Measurements from ENCODE around the gene RILPL1. TPM values are rescaled to one million over a fixed set of nuclear protein-coding genes. Genes with fewer than 3 reads are reported as not detected.
"Not testable (repeated sequence)": the region's sequence is repeated elsewhere in the genome, so short reads cannot be mapped to it uniquely, and the experiment has no call there.

Gene RILPL1
- total RNA-seq, 8 experiments from 2014 or later: 7.4 to 23.2 (median 13.0) TPM

GRCh38 chr12:123465084-123465483 lies 68.4 kb downstream of the RILPL1 start:
- Histone ChIP-seq H3K4me1 (replicated peaks in 1 of 2) (no peaks in the 10 kb centered on the region), H3K27ac (no peak overlapping the region), H3K4me3 (no peak overlapping the region)
- ATAC-seq (replicated peaks in 6 of 8): no peak
- WGBS, 10 experiments: 42 to 100% (median 80%) methylated on average over 1 to 4 of the region's 4 CpGs; no CpG with 5 or more reads in 3 of the 10 experiments
- in situ Hi-C loops (cut with MboI; ENCODE audit: low pct_unique_long_range_greater_than_20kb in 2 of 9, low sequenced_read_pairs in 9 of 9, unreplicated experiment in 9 of 9): no loop called here

GRCh38 chr12:123463174-123463573 lies 70.3 kb downstream of the RILPL1 start:
- H3K4me1 ChIP-seq (replicated peaks in 1 of 2); ATAC-seq (replicated peaks in 6 of 8); H3K27ac ChIP-seq; in situ Hi-C loops (cut with MboI; ENCODE audit: low pct_unique_long_range_greater_than_20kb in 2 of 9, low sequenced_read_pairs in 9 of 9, unreplicated experiment in 9 of 9); H3K4me3 ChIP-seq: not testable (repeated sequence)
- 90 to 100% (median 96%) methylated on average over 1 to 7 of the region's 11 CpGs; no CpG with 5 or more reads in 2 of the 10 experiments for WGBS, 10 experiments

- ATAC-seq (replicated peaks in 6 of 8): peak; percentile 78 to 92 (median 86)
- H3K4me3 ChIP-seq: peak within 1 kb of the TSS; percentile 58 to 91 (median 79)
- in situ Hi-C loops (cut with MboI; ENCODE audit: low pct_unique_long_range_greater_than_20kb in 2 of 9, low sequenced_read_pairs in 9 of 9, unreplicated experiment in 9 of 9): no loop called here
- H3K27ac ChIP-seq: peak within 1 kb of the TSS; percentile 98 to 99
- peaks cover 3 to 7% of the 10 kb centered on the region in 2 donors for H3K4me1 ChIP-seq (replicated peaks in 1 of 2)
- 0 to 3% (median 0%) methylated on average over 3 to 35 of the region's 48 CpGs for WGBS, 10 experiments
These were observed 75.3 kb downstream of the RILPL1 start, which contains the start of gene SNRNP35 for GRCh38 chr12:123457980-123458779. TSS of gene SNRNP35 (plus strand) at chr12:123458139. CDS start at chr12:123465541, 7,402 bp downstream.

DNA sequence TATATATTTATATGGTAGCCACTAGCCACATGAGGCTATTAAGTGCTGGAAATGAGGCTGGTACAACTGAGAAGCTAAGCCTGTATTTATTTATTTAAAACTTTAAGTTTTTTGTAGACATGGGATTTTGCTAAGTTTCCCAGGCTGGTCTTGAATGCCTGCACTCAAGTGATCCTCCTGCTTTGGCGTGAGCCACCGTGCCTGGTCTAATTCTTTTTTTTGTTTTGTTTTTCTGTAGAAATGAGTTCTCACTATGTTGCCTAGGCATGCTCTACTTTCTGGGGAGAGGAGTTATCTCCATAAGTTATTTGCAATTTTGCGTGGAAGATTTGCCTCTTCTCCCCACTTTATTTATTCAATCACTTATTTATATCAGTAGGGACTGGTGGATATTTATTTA lies 80.4 kb downstream of the RILPL1 start:
- in situ Hi-C loops (cut with MboI; ENCODE audit: low pct_unique_long_range_greater_than_20kb in 2 of 9, low sequenced_read_pairs in 9 of 9, unreplicated experiment in 9 of 9): no loop called here
- 0 to 92% (median 76%) methylated on average over 1 to 3 of the region's 3 CpGs; no CpG with 5 or more reads in 1 of the 10 experiments for WGBS, 10 experiments
- H3K27ac ChIP-seq: no peak overlapping the region
- no peaks in the 10 kb centered on the region for H3K4me1 ChIP-seq (replicated peaks in 1 of 2)
- no peak for ATAC-seq (replicated peaks in 6 of 8)
- H3K4me3 ChIP-seq: no peak overlapping the region

DNA sequence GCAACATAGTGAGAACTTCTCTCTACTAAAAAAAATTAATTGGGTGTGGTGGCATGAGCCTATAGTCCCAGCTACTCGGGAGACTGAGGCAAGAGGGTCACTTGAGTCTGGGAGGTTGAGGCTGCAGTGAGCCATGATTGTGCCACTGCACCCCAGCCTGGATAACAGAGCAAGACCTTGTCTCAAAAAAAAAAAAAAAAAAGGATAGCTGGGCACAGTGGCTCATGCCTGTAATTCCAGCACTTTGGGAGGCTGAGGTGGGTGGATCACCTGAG lies 81.3 kb downstream of the RILPL1 start:
- H3K4me1 ChIP-seq (replicated peaks in 1 of 2); H3K4me3 ChIP-seq; ATAC-seq (replicated peaks in 6 of 8); H3K27ac ChIP-seq; in situ Hi-C loops (cut with MboI; ENCODE audit: low pct_unique_long_range_greater_than_20kb in 2 of 9, low sequenced_read_pairs in 9 of 9, unreplicated experiment in 9 of 9): not testable (repeated sequence)
- 0 to 80% (median 33%) methylated on average over 1 of the region's 1 CpG; no CpG with 5 or more reads in 6 of the 10 experiments for WGBS, 10 experiments

DNA sequence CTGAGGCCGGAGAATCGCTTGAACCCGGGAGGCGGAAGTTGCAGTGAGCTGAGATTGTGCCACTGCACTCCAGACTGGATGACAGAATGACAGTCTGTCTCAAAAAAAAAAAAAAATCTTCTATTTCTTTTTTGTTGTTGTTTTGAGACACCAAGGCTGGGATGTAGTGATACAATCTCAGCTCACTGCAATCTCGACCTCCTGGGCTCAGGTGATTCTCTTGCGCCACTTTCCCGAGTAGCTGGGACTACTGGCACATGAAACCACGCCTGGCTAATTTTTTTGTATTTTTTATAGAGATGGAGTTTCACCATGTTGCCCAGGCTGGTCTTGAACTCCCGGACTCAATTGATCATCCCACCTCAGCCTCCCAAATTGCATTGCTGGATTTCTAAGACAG lies 82.9 kb downstream of the RILPL1 start:
- 57 to 100% (median 92%) methylated on average over 4 to 9 of the region's 9 CpGs; no CpG with 5 or more reads in 4 of the 10 experiments for WGBS, 10 experiments
- H3K27ac ChIP-seq: no peak overlapping the region
- H3K4me3 ChIP-seq: no peak overlapping the region
- in situ Hi-C loops (cut with MboI; ENCODE audit: low pct_unique_long_range_greater_than_20kb in 2 of 9, low sequenced_read_pairs in 9 of 9, unreplicated experiment in 9 of 9): no loop called here
- no peaks in the 10 kb centered on the region for H3K4me1 ChIP-seq (replicated peaks in 1 of 2)
- ATAC-seq (replicated peaks in 6 of 8): no peak

GRCh38 chr12:123449856-123450255 lies 83.7 kb downstream of the RILPL1 start:
- peak in 1 of 8 experiments; percentile 7 for ATAC-seq (replicated peaks in 6 of 8)
- in situ Hi-C loops (cut with MboI; ENCODE audit: low pct_unique_long_range_greater_than_20kb in 2 of 9, low sequenced_read_pairs in 9 of 9, unreplicated experiment in 9 of 9): no loop called here
- Histone ChIP-seq H3K4me3 (no peak overlapping the region), H3K27ac (no peak overlapping the region), H3K4me1 (replicated peaks in 1 of 2) (no peaks in the 10 kb centered on the region)
- 0 to 100% (median 83%) methylated on average over 1 to 4 of the region's 4 CpGs for WGBS, 10 experiments

DNA sequence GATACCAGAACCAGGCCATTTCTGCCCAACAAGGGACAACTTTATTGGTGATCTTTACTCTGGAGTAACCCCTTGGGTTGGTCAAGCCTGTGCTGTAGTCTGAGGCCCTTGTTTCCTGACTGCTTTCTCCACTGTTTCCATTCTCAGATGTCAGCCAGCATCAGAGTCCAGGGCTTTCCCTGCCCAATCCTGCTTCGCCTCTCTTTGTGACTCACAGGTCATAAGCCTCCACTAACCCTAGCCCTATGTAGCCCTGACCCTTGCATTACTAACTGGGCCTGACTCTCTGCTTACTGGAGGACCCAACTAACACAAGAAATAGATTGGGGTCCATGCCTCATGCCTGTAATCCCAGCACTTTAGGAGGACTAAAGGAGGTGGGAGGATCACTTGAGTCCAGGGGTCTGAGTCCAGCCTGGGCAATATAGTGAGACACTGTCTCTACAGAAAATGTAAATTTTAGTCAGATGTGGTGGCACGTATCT lies 84.2 kb downstream of the RILPL1 start:
- no peak overlapping the region for H3K4me3 ChIP-seq
- no peak overlapping the region for H3K27ac ChIP-seq
- no peaks in the 10 kb centered on the region for H3K4me1 ChIP-seq (replicated peaks in 1 of 2)
- no peak for ATAC-seq (replicated peaks in 6 of 8)
- in situ Hi-C loops (cut with MboI; ENCODE audit: low pct_unique_long_range_greater_than_20kb in 2 of 9, low sequenced_read_pairs in 9 of 9, unreplicated experiment in 9 of 9): no loop called here
- WGBS, 10 experiments: 25 to 100% (median 75%) methylated on average over 1 to 2 of the region's 2 CpGs; no CpG with 5 or more reads in 4 of the 10 experiments

GRCh38 chr12:123446333-123446713 lies 87.2 kb downstream of the RILPL1 start:
- Histone ChIP-seq H3K4me3 (no peak overlapping the region), H3K27ac (no peak overlapping the region), H3K4me1 (replicated peaks in 1 of 2) (no peaks in the 10 kb centered on the region)
- 0 to 80% (median 63%) methylated on average over 1 to 4 of the region's 4 CpGs; no CpG with 5 or more reads in 2 of the 10 experiments for WGBS, 10 experiments
- ATAC-seq (replicated peaks in 6 of 8): no peak
- in situ Hi-C loops (cut with MboI; ENCODE audit: low pct_unique_long_range_greater_than_20kb in 2 of 9, low sequenced_read_pairs in 9 of 9, unreplicated experiment in 9 of 9): no loop called here

GRCh38 chr12:123445388-123446332 lies 87.9 kb downstream of the RILPL1 start:
- peak in 5 of 8 experiments; percentile 19 to 91 (median 84) for ATAC-seq (replicated peaks in 6 of 8)

GRCh38 chr12:123444092-123445026 lies 89.2 kb downstream of the RILPL1 start:
- Histone ChIP-seq H3K4me3 (no peak overlapping the region), H3K4me1 (replicated peaks in 1 of 2) (no peaks in the 10 kb centered on the region), H3K27ac (no peak overlapping the region)
- in situ Hi-C loops (cut with MboI; ENCODE audit: low pct_unique_long_range_greater_than_20kb in 2 of 9, low sequenced_read_pairs in 9 of 9, unreplicated experiment in 9 of 9): no loop called here
- WGBS, 10 experiments: 16 to 100% (median 86%) methylated on average over 1 to 5 of the region's 8 CpGs
- peak in 1 of 8 experiments; percentile 43 for ATAC-seq (replicated peaks in 6 of 8)

More at GRCh38 chr12:123445388-123446332, 87.9 kb downstream of the RILPL1 start:
- 10 to 90% (median 47%) methylated on average over 2 to 11 of the region's 18 CpGs for WGBS, 10 experiments
- in situ Hi-C loops (cut with MboI; ENCODE audit: low pct_unique_long_range_greater_than_20kb in 2 of 9, low sequenced_read_pairs in 9 of 9, unreplicated experiment in 9 of 9): no loop called here
- H3K4me1 ChIP-seq (replicated peaks in 1 of 2): no peaks in the 10 kb centered on the region
- H3K4me3 ChIP-seq: no peak overlapping the region
- H3K27ac ChIP-seq: no peak overlapping the region

GRCh38 chr12:123442774-123443173 lies 90.7 kb downstream of the RILPL1 start:
- WGBS, 10 experiments: 50 to 100% (median 92%) methylated on average over 2 to 4 of the region's 4 CpGs; no CpG with 5 or more reads in 3 of the 10 experiments
- Histone ChIP-seq H3K4me1 (replicated peaks in 1 of 2) (no peaks in the 10 kb centered on the region), H3K4me3 (no peak overlapping the region), H3K27ac (no peak overlapping the region)
- in situ Hi-C loops (cut with MboI; ENCODE audit: low pct_unique_long_range_greater_than_20kb in 2 of 9, low sequenced_read_pairs in 9 of 9, unreplicated experiment in 9 of 9): no loop called here
- ATAC-seq (replicated peaks in 6 of 8): peak in 1 of 8 experiments; percentile 4
